GM19035 (cell line): Measurements from ENCODE around the gene ACADVL.
"Not testable (repeated sequence)": the region's sequence is repeated elsewhere in the genome, so short reads cannot be mapped to it uniquely, and the experiment has no call there.

Experiments used
- ATAC-seq: cut with Tn5 transposase; IDR thresholded peaks from one replicate; pipeline ENCODE4 v1.9.1; 2021; ENCODE audit not compliant: unreplicated experiment

Gene ACADVL

GRCh38 chr17:7234083-7234951, 14.6 kb downstream of the ACADVL start, which contains the start of gene DVL2:
Gene DVL2 (minus strand): TSS chr17:7234517. CDS start chr17:7234262, 255 bp downstream.
- ATAC-seq, result peak; percentile 55

DNA sequence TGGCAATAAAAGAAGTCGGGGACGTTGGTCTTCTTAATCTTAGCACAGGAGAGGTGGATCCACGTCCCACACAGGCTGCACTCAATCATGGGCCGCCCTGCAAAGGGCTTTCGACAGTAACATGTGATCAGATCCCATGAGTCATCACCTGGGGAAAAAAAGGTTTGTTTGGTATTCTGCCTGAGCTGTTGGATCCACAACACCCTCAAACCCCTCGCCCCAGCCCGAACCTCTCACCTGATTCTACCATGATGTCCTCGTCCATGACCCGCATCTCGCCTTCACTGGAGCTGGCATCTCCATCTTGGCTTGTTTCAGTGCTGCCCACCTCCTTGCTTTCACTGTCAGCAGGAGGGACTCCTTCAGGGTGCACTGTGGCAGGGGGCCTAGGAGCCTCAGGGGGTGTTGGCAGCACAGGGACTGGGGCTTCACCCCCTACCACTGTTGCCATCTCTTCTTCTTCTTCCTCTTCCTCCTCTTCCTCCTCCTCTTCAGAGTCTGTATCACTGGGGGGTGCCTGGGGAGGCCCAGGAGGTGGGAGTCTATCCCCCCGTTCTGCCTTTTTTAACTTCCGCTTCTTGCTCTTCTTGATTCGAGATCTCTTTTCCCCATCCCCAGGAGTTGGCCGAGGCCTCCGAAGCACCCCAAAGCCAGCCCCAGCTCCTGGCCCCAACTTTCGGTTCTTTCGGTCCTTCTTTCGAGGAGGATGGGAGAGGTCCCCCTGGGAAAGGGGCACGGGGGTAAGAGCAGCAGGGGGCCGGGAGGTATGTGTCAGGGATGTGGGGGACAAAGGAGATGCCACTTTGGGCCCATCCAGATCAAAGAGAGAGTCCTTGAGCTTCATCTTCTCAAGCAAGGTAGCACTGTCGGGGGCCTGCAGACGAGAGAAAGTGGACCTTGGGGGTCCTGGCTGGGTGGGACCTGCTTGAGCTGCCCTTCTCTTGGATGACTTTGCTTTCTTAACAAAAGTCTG, 16.2 kb downstream of the ACADVL start:
- no peak for ATAC-seq

- no peak for ATAC-seq
These were observed 17.1 kb downstream of the ACADVL start for GRCh38 chr17:7236808-7237207.

GRCh38 chr17:7237266-7237760, 17.6 kb downstream of the ACADVL start:
- ATAC-seq, result no peak

GRCh38 chr17:7237761-7238419, 18.2 kb downstream of the ACADVL start:
- no peak for ATAC-seq

DNA sequence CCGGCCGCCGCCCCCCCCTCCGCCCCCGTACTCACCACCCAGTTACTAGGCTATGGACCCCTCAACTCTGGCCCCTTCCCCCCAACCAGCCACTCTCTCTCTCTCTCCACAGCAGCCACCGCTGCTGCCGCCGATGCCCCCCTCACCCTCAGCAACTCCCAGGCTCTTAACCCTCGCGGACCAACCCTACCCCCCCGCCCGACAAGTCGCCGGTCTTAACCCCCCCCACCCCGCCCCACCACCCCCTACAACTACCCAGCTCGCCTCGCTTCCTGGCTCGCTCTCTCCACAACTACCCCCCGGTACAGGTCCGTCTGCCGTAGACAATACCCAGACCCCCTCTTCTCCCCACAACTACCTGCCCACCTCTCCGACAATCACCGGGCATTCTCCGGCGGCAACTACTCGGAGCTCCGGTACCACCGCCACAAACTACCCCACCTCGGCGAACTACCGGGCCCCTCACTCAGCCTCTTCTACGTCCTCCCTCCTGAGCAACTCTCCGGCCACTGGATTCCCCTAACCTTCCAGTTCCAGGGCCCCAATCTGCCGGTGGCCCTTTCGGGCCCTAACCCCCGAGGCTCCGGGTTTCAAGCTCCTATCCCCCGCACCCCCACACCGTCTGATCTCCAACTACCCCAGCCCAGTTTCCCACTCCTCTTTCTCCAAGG, 18.8 kb downstream of the ACADVL start:
- ATAC-seq, result no peak

DNA sequence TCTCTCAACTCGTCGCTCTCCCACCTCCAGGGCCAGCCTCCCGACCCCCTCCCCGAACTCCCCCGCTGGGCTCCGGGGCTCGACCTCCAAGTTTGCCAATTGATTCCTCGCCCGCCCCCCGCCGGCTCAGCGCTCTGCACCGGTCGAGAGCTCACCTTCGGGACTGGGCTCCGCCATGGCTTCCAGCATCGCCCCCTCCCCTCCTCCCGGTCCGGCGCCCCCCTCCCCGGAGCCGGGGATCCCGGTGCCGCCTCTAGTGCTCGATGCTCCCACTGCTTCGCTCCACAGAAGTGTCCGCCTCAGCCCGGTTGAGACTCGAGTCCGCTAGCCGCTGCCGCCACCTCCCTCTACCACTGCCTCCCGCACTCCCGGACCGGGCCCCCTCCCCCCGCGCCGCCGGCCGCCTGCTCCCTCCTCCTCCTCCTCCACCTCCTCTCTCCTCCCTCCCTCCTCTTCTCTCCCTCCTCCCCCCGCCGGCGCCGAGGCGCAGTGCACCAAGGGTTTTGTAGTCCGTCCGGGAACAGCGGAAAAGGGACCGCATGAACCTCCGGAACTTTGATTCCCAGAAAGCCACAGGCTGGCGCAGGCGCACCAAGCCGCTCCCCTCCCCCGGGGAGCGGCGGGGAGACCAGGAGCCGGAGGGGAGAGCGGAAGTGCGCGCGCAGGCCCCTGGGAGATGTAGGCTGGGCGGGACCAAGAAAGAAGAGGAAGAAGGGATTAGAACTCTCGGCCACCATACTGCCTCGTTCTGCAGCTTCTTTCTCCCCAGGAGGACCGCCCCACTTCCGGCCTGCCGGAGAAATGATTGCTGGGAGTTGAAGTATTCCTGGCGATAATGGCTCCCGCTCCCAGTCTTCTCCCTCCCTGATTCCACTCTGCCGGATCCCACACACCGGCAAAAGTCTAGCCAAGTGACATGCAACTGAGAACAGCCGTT, 19.6 kb downstream of the ACADVL start, which contains the start of gene PHF23:
Gene PHF23, minus strand, starts transcription at position 367 of the 937 bp plus-strand sequence. Its CDS starts 178 bp downstream, at position 189.
- ATAC-seq, result peak; percentile 57

DNA sequence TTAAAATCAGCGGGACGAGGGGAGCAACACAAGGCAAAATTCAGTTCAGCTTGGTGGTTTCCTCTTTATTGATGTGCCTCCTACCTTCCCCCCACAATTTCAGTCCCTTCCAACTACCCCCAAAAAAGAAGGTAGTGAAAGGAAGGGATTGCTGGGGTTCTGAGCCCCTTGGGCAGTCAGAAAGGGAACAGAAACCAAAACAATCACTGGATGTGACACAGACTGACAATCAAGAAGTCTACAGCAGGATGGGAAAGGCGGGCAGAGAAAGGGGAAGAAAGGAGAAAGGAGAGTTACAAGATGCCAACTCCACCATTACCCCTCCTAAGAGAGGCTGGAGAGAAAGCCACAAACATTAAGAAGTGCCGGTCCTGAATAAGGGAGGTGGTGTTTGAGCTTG, 20.6 kb downstream of the ACADVL start:
- no peak for ATAC-seq

DNA sequence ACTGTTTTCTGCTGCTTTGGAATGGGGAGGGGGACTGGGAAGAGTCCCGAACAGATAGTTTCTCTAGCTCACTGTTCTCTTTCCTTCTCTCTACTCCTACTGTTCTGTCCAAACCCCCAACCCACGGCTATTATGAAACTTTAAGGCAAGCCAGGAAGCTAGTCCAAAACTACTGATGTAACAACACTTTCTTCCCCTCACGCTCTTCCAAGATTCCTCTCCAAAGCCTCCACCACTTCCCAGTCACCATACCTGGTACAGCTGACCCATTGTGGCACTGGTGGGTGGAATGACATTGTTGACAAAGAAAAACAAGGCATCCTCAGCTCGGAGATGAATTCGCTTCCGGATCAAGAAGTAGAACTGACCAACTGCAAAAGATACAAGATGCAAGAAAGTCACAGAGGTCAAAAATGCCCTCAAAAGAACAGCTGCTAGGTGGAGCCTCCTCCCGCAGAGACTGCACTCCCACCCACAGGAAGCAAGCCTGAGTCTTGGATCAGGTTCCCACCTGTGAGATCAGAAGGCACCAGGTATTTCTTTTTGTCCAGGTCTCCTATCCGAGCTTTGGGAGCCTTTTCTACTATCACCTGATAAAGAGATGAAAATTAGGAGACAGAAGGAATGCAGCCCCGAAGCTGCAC, 21.5 kb downstream of the ACADVL start:
- no peak for ATAC-seq

GRCh38 chr17:7241783-7242716, 22.3 kb downstream of the ACADVL start, which contains the start of gene GABARAP:
Gene GABARAP (minus strand): TSS chr17:7242449. CDS start chr17:7242330, 119 bp downstream.
- peak; percentile 43 for ATAC-seq

GRCh38 chr17:7242717-7243452, 23.1 kb downstream of the ACADVL start:
- peak; percentile 44 for ATAC-seq

DNA sequence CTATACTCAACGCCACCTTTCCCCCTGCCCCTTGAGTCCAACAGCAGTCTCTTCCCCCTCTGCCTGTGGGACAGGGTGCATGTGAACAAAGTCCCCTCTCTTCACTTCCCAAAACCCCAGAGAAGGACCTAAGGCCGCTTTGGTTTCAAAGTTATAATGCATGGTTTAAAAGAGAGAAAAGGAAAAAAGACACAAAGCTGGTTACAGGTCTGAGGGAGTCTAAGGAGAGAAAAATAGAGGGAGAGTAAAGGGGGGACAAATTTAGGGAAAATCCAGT, 23.7 kb downstream of the ACADVL start:
- ATAC-seq, result no peak

GRCh38 chr17:7243838-7244237, 24.1 kb downstream of the ACADVL start:
- not testable (repeated sequence) for ATAC-seq

- ATAC-seq, result no peak
These were observed 27.0 kb downstream of the ACADVL start for GRCh38 chr17:7246779-7247178.

- no peak for ATAC-seq
These were observed 29.1 kb downstream of the ACADVL start for GRCh38 chr17:7248796-7249195.

GRCh38 chr17:7249214-7249613, 29.5 kb downstream of the ACADVL start:
- no peak for ATAC-seq

DNA sequence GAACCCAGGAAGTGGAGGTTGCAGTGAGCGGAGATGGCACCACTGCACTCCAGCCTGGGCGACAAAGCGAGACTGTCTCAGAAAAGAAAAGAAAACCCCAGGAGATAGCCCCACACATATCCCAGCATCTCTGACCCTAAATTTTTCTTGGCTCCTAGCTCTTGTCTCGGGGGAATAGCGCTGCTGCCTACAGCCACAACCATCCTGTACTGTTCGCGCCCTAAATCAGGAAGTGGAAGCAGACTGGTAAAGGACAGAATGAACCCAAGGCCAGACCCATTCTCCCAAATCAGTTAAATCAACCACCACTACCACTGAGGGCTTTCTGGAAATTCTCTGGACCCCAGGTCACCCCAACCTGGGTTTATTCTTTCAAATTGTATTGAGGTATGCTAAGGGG, 30.1 kb downstream of the ACADVL start:
- no peak for ATAC-seq
